Measurements from ENCODE around the gene TM7SF2.

The TM7SF2 gene

DNA sequence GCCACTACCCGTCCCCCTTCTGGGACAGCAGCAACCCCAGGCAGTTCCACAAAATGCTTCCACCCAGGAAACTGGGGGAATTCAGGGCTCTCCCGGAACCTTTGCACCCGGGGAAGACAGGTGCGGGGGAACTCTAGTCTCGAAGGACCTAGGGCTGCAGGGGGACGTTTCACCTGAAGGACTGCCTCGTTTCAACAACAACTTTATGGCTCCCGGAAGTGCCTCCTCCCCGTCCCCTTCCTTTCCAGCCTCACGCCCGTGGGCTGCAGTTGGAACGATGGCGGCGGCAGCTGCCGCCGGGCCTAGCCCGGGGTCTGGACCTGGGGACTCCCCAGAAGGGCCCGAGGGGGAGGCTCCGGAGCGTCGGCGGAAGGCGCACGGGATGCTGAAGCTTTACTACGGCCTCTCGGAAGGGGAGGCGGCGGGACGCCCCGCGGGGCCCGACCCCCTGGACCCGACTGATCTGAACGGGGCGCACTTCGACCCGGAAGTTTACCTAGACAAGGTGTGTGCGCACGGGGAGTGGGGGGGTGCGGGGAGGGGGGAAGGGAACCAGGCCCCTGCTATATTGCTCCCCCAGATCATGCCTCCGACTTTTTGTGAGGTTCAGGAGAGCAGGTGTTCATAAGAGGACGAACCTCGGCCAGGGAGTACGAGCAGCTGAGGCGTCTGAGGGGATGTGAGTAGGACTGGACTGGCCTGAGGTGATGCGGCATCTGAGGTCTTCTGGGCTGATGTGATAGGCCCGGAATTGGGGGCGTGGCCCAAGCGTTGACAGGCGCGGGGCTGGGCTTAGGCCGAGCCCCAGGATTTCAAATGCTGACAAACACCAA lies 15.5 kb upstream of the TM7SF2 start, which contains the start of gene VPS51:
Gene VPS51 (plus strand): TSS at position 241 of the 833 bp plus-strand sequence. CDS start 37 bp downstream, at position 278.
- H3K9me3 ChIP-seq (replicated peaks in 1 of 11), result no peaks in the 10 kb centered on the region
- peak within 1 kb of the TSS; percentile 82 to 97 (median 90) for H3K4me2 ChIP-seq
- TF ChIP-seq Cebpa-rat (IDR thresholded peaks at IDR 0.05), result no peak
- H3K9ac ChIP-seq, result peak within 1 kb of the TSS; percentile 86 to 94 (median 90)
- H3K36me3 ChIP-seq, result peaks cover 6 to 42% (median 25%) of the 10 kb centered on the region in 11 experiments; a peak in 16 of 22 replicates
- H4K20me1 ChIP-seq, result peaks cover 0 to 39% (median 4%) of the 10 kb centered on the region in 11 experiments; a peak in 7 of 22 replicates
- H3K4me1 ChIP-seq, result peaks cover 8 to 21% (median 13%) of the 10 kb centered on the region in 10 experiments
- H3K27ac ChIP-seq, result peak within 1 kb of the TSS; percentile 81 to 93 (median 87)
- H3K4me3 ChIP-seq, result peak within 1 kb of the TSS; percentile 68 to 88 (median 78)
- H3K27me3 ChIP-seq, result no peaks in the 10 kb centered on the region

DNA sequence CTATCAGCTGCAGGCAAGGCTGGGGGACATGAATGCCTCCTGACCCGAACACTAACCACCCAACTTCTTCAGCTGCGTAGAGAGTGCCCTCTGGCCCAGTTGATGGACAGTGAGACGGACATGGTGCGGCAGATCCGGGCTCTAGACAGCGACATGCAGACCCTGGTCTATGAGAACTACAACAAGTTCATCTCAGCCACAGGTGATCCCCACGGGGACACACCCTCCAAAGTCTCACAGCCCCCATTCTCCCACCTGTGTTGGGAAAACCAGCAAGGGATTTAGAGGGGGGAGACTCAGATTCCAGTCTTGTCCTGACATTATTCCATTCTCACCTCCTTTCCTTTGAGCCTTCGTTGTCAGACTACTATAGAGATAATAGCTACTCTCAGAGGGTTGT lies 14.7 kb upstream of the TM7SF2 start:
- Histone ChIP-seq H3K27me3 (no peaks in the 10 kb centered on the region), H3K9ac (peak overlapping the region; percentile 70 to 94 (median 90); a peak in 21 of 22 replicates), H3K4me2 (peak overlapping the region; percentile 82 to 97 (median 90)), H3K36me3 (peaks cover 6 to 49% (median 30%) of the 10 kb centered on the region in 11 experiments; a peak in 16 of 22 replicates), H3K27ac (peak overlapping the region in 4 of 11 experiments; percentile 31 to 47 (median 36); a peak in 6 of 22 replicates), H3K4me1 (peaks cover 8 to 21% (median 13%) of the 10 kb centered on the region in 10 experiments), H3K9me3 (replicated peaks in 1 of 11) (no peaks in the 10 kb centered on the region), H3K4me3 (peak overlapping the region; percentile 68 to 88 (median 78); a peak in 19 of 20 replicates), H4K20me1 (peaks cover 0 to 46% (median 7%) of the 10 kb centered on the region in 11 experiments; a peak in 7 of 22 replicates)
- no peak for TF ChIP-seq Cebpa-rat (IDR thresholded peaks at IDR 0.05)

DNA sequence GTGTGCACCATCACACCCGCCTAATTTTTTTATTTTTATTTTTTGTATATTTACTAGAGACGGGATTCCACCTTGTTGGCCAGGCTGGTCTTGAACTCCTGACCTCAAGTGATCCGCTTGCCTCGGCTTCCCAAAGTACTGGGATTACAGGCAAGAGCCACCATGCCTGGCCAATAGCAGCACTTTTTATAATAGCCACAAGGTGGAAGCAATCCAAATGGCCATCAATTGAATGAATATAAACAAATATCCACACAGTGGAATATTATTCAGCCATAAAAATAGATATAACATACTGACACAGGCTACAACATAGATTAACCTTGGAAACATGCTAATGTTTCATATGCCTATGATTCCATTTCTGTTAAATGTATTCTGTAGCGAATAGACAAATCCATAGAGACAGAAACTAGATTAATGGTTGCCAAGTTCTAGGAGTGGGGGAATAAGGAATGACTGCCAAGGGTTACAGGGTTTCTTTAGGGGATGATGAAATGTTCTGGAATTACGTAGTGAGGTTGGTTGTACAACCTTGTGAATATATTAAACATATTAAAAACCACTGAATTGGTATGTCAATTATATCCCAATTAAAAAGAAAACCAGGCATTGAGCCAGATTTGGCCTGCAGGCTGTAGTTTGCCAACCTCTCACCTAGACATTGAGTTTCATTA lies 10.9 kb upstream of the TM7SF2 start:
- Histone ChIP-seq H3K4me2 (no peak overlapping the region), H3K36me3 (peaks cover 28 to 88% (median 57%) of the 10 kb centered on the region in 11 experiments; a peak in 20 of 22 replicates), H3K27me3 (no peaks in the 10 kb centered on the region), H3K4me3 (no peak overlapping the region), H3K27ac (no peak overlapping the region), H3K9ac (no peak overlapping the region), H4K20me1 (peaks cover 0 to 85% (median 23%) of the 10 kb centered on the region in 11 experiments; a peak in 10 of 22 replicates), H3K4me1 (peaks cover 8 to 17% (median 11%) of the 10 kb centered on the region in 10 experiments), H3K9me3 (replicated peaks in 1 of 11) (no peaks in the 10 kb centered on the region)
- TF ChIP-seq Cebpa-rat (IDR thresholded peaks at IDR 0.05), result no peak

GRCh38 chr11:65102142-65103095 lies 9.3 kb upstream of the TM7SF2 start:
- TF ChIP-seq Cebpa-rat (IDR thresholded peaks at IDR 0.05), result no peak
- no peaks in the 10 kb centered on the region for H3K9me3 ChIP-seq (replicated peaks in 1 of 11)
- H3K4me1 ChIP-seq, result peaks cover 1 to 9% (median 4%) of the 10 kb centered on the region in 10 experiments; a peak in 17 of 20 replicates
- H3K27ac ChIP-seq, result no peak overlapping the region
- no peak overlapping the region for H3K4me3 ChIP-seq
- no peak overlapping the region for H3K4me2 ChIP-seq
- peaks cover 0 to 94% (median 25%) of the 10 kb centered on the region in 11 experiments; a peak in 11 of 22 replicates for H4K20me1 ChIP-seq
- H3K9ac ChIP-seq, result peak overlapping the region in 1 of 11 experiments; percentile 37; a peak in 2 of 22 replicates
- H3K27me3 ChIP-seq, result no peaks in the 10 kb centered on the region
- H3K36me3 ChIP-seq, result peaks cover 32 to 98% (median 61%) of the 10 kb centered on the region in 11 experiments

- Histone ChIP-seq H3K27ac (no peak overlapping the region), H3K9me3 (replicated peaks in 1 of 11) (no peaks in the 10 kb centered on the region), H3K4me2 (no peak overlapping the region), H3K4me1 (peaks cover 0 to 7% (median 0%) of the 10 kb centered on the region in 10 experiments; a peak in 1 of 20 replicates), H3K4me3 (no peak overlapping the region), H3K36me3 (peaks cover 39 to 98% (median 61%) of the 10 kb centered on the region in 11 experiments), H3K27me3 (no peaks in the 10 kb centered on the region), H3K9ac (peak overlapping the region in 1 of 11 experiments; percentile 37; a peak in 2 of 22 replicates), H4K20me1 (peaks cover 0 to 96% (median 30%) of the 10 kb centered on the region in 11 experiments; a peak in 11 of 22 replicates)
- TF ChIP-seq Cebpa-rat (IDR thresholded peaks at IDR 0.05), result no peak
Observed at GRCh38 chr11:65103476-65103875, 8.2 kb upstream of the TM7SF2 start.

- no peaks in the 10 kb centered on the region for H3K9me3 ChIP-seq (replicated peaks in 1 of 11)
- H3K27ac ChIP-seq, result no peak overlapping the region
- peaks cover 48 to 98% (median 69%) of the 10 kb centered on the region in 11 experiments for H3K36me3 ChIP-seq
- no peaks in the 10 kb centered on the region for H3K4me1 ChIP-seq
- H3K27me3 ChIP-seq, result no peaks in the 10 kb centered on the region
- no peak for TF ChIP-seq Cebpa-rat (IDR thresholded peaks at IDR 0.05)
- no peak overlapping the region; a peak in 1 of 22 replicates for H3K9ac ChIP-seq
- H3K4me2 ChIP-seq, result no peak overlapping the region
- no peak overlapping the region for H3K4me3 ChIP-seq
- H4K20me1 ChIP-seq, result peaks cover 0 to 99% (median 35%) of the 10 kb centered on the region in 11 experiments; a peak in 12 of 22 replicates
Observed at GRCh38 chr11:65104628-65105027, 7.0 kb upstream of the TM7SF2 start.

GRCh38 chr11:65107078-65107477 lies 4.6 kb upstream of the TM7SF2 start:
- H3K4me2 ChIP-seq, result no peak overlapping the region
- H3K9ac ChIP-seq, result 0 out of 22 replicates have a peak overlapping the region, but pooled peaks of 1 of the 11 experiments have one; percentile 13
- H3K9me3 ChIP-seq (replicated peaks in 1 of 11), result no peaks in the 10 kb centered on the region
- peaks cover 0 to 95% (median 48%) of the 10 kb centered on the region in 11 experiments; a peak in 19 of 22 replicates for H4K20me1 ChIP-seq
- peaks cover 12 to 22% (median 17%) of the 10 kb centered on the region in 10 experiments for H3K4me1 ChIP-seq
- peaks cover 50 to 78% (median 56%) of the 10 kb centered on the region in 11 experiments for H3K36me3 ChIP-seq
- no peak overlapping the region for H3K4me3 ChIP-seq
- H3K27me3 ChIP-seq, result no peaks in the 10 kb centered on the region
- no peak for TF ChIP-seq Cebpa-rat (IDR thresholded peaks at IDR 0.05)
- no peak overlapping the region for H3K27ac ChIP-seq

Data from BLaER1 treated with 17β-estradiol and CSF1 and Interleukin-3, amounts not matched to agents 10 nM and 100 nM (cell line).